Naive thymus-derived CD4-positive, alpha-beta T cell (primary cell): ENCODE data around the gene GALNT10. TPM values are rescaled to one million over a fixed set of nuclear protein-coding genes. Genes with fewer than 3 reads are reported as not detected.

Experiments used
- ATAC-seq: fragments of 150-1000 bp; cut with Tn5 transposase; 2 replicates; pipeline ENCODE4 v1.10.0; 2021; ENCODE audit warnings: mild to moderate bottlenecking, moderate library complexity
- CTCF ChIA-PET: fragments of 350-600 bp; sonication (Branson Sonifier 250); formaldehyde crosslinking; loops from one replicate; lab custom pipeline; 2021; ENCODE audit warnings: antibody characterized with exemption; lab: Charles Lee
- POLR2A ChIA-PET: fragments of 350-600 bp; sonication (Branson Sonifier 250); formaldehyde crosslinking; loops from one replicate; lab custom pipeline; 2021; ENCODE audit warnings: antibody characterized with exemption, inconsistent platforms; lab: Charles Lee
- DNase-seq, 9 donors: peaks; one replicate each; pipeline versions ENCODE4 v3.0.0 to v3.0.0-alpha.2; 2020 to 2022; ENCODE audit warnings: mixed read lengths in 1 of 9
- H3K27ac ChIP-seq: one replicate; pipeline ENCODE4 v1.7.0; 2013; ENCODE audit warnings: mild to moderate bottlenecking, low read depth, low read length, moderate library complexity
- H3K27me3 ChIP-seq, 2 donors: one replicate each; pipeline ENCODE4 v1.7.0; 2013; ENCODE audit warnings: low read length in 2 of 2, mild to moderate bottlenecking in 2 of 2, moderate library complexity in 2 of 2; ENCODE audit not compliant: control insufficient read depth in 2 of 2, insufficient read depth in 2 of 2
- H3K36me3 ChIP-seq, 3 experiments: 1 replicate in 2 of 3; 2 replicates in 1 of 3; pipeline ENCODE4 v1.7.0; 2013; ENCODE audit warnings: low read length in 3 of 3, mild to moderate bottlenecking in 3 of 3, moderate library complexity in 1 of 3; ENCODE audit not compliant: insufficient read depth in 3 of 3, control insufficient read depth in 2 of 3
- H3K4me1 ChIP-seq, 2 donors: one replicate each; pipeline ENCODE4 v1.7.0; 2013; ENCODE audit warnings: low read length in 2 of 2, mild to moderate bottlenecking in 2 of 2, moderate library complexity in 1 of 2; ENCODE audit not compliant: control insufficient read depth in 2 of 2, insufficient read depth in 2 of 2
- H3K4me3 ChIP-seq: 2 replicates; pipeline ENCODE4 v1.7.0; 2013; ENCODE audit warnings: mild to moderate bottlenecking, low read length
- H3K9me3 ChIP-seq, 3 experiments: 1 replicate in 2 of 3; 2 replicates in 1 of 3; pipeline ENCODE4 v1.7.0; 2013; ENCODE audit warnings: low read length in 3 of 3; ENCODE audit not compliant: control insufficient read depth in 2 of 3
- H3K27ac Mint-ChIP-seq, 9 donors: one replicate each; pipeline ENCODE4 v1.8.0; 2020 to 2022; ENCODE audit warnings: mixed read lengths in 9 of 9, mild to moderate bottlenecking in 8 of 9, moderate library complexity in 5 of 9, inconsistent platforms in 2 of 9
- H3K27me3 Mint-ChIP-seq, 5 donors: one replicate each; pipeline ENCODE4 v1.8.0; 2021 to 2022; ENCODE audit warnings: mixed read lengths in 5 of 5, mild to moderate bottlenecking in 1 of 5
- H3K36me3 Mint-ChIP-seq, 5 donors: one replicate each; pipeline ENCODE4 v1.8.0; 2020 to 2022; ENCODE audit warnings: mixed read lengths in 5 of 5, mild to moderate bottlenecking in 3 of 5, inconsistent platforms in 1 of 5
- H3K4me1 Mint-ChIP-seq, 7 donors: one replicate each; pipeline ENCODE4 v1.8.0; 2020 to 2022; ENCODE audit warnings: mixed read lengths in 7 of 7, mild to moderate bottlenecking in 3 of 7, inconsistent platforms in 1 of 7
- H3K4me3 Mint-ChIP-seq, 10 donors: one replicate each; pipeline ENCODE4 v1.8.0; 2020 to 2022; ENCODE audit warnings: mild to moderate bottlenecking in 10 of 10, mixed read lengths in 10 of 10, moderate library complexity in 6 of 10, inconsistent platforms in 2 of 10
- H3K9me3 Mint-ChIP-seq, 11 donors: one replicate each; pipeline ENCODE4 v1.8.0; 2020 to 2022; ENCODE audit warnings: mixed read lengths in 11 of 11, mild to moderate bottlenecking in 4 of 11, inconsistent platforms in 1 of 11, moderate library complexity in 1 of 11
- intact Hi-C, 2 donors: fragments of 100-400 bp; cut with micrococcal nuclease; formaldehyde crosslinking; loops; one replicate each; pipeline ENCODE4 v1.15.1; 2023
- polyA plus RNA-seq, 2 donors: library from polyadenylated mRNA; unstranded; fragments of 300-500 nt; fragmentation: Illumina TruSeq; gene quantifications; one replicate each; pipeline ENCODE4 v1.2.3, GENCODE V29; 2021
- total RNA-seq, 6 experiments: library from RNA in 5 of 6; stranded (reverse) in 5 of 6; gene quantifications; 1 replicate in 5 of 6; 2 replicates in 1 of 6; pipeline ENCODE4 v1.2.3 and lab custom pipeline; 2021 to 2026

Gene GALNT10
- total and polyA plus RNA-seq, 7 experiments from 2014 or later = 6.2 to 56.4 (median 24.8) TPM

DNA sequence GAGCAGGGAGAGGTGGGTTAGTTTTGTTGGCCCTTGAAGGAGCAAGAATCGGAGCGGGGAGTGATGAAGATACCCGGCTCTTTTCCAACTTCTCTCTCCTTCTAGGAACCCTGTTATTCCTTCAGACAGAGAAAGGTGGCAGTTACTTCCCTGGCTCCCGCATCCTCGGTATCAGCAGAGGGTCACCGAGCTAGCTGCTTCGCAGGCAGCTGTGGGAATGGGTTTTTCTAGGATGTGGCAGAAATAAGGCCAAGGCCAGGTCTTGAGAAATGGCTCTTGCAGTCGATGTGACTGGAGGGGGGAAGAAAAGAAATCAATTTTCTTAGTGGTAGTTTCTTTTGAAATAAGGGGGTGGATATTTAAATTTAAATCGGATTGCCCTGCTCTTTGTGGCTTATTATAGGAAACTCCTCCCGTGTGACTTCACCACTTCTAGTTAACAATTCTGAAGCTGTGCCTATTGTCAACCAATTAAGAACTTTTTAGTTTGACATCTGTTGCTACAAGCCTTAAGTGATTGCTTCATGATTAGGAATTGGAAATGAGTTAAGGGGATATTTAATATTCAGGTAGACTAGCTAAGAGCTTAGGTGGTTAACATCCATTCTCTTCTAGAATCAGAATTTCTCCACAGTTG lies 256.7 kb downstream of the GALNT10 start:
- Histone ChIP-seq H3K4me3 (peak overlapping the region; percentile 64), H3K27ac (peak overlapping the region; percentile 83), H3K4me1 (peaks cover 16 to 35% of the 10 kb centered on the region in 2 donors), H3K36me3 (peaks cover 0 to 24% (median 11%) of the 10 kb centered on the region in 3 experiments), H3K27me3 (no peaks in the 10 kb centered on the region), H3K9me3 (no peaks in the 10 kb centered on the region)
- ChIA-PET POLR2A (interaction anchor here (1.2 kb wide), 1 partner anchor 257 kb away, joined by 4 read pairs; the partner anchor contains the start of gene GALNT10), CTCF (interaction anchor here (1.0 to 1.5 kb wide), 2 partner anchors 10 to 20 kb away, joined by 3 read pairs; no protein-coding TSS in a partner anchor)
- H3K9me3 Mint-ChIP-seq = peaks cover 0 to 3% (median 0%) of the 10 kb centered on the region in 11 donors
- no peaks in the 10 kb centered on the region for H3K27me3 Mint-ChIP-seq
- intact Hi-C loops = loop anchor here in 1 of 2 donors (2.0 to 5.0 kb wide), 2 partner anchors 40 to 492 kb away; partner anchors contain the start of gene GEMIN5
- H3K4me1 Mint-ChIP-seq = peaks cover 30 to 66% (median 60%) of the 10 kb centered on the region in 7 donors
- DNase-seq = peak in 5 of 9 donors; percentile 13 to 26 (median 22)
- no peak for ATAC-seq
- peak overlapping the region; percentile 89 to 96 (median 92) for H3K4me3 Mint-ChIP-seq
- peaks cover 10 to 21% (median 14%) of the 10 kb centered on the region in 5 donors for H3K36me3 Mint-ChIP-seq
- H3K27ac Mint-ChIP-seq = peak overlapping the region; percentile 71 to 94 (median 86)

DNA sequence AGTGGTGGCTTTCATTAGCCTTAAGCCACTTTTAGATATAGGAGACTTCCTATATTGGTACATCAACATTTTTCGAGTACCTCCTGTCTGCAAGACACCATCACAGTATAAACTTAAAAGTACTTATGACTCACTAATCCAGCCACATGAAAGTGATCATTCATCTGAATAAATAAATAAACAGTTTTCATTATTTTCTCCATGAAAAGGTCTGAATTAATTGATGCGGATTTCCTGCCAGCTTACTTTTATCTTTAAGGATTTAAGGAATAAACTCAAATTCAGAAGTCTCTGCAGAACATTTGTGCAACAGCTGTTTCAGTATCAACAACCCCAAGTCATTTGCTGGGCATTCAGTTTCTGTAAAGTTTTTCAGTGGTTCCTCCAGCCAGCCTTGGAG lies 259.3 kb downstream of the GALNT10 start:
- H3K27me3 ChIP-seq = no peaks in the 10 kb centered on the region
- intact Hi-C loops = loop anchor here in 1 of 2 donors (5.0 kb wide), 1 partner anchor 42 kb away; no protein-coding TSS in a partner anchor
- no peak overlapping the region for H3K27ac Mint-ChIP-seq
- DNase-seq = no peak
- ATAC-seq = no peak
- peaks cover 19 to 36% (median 26%) of the 10 kb centered on the region in 5 donors for H3K36me3 Mint-ChIP-seq
- POLR2A ChIA-PET = no interaction called here
- no peaks in the 10 kb centered on the region for H3K9me3 ChIP-seq
- H3K27ac ChIP-seq = no peak overlapping the region
- no peaks in the 10 kb centered on the region for H3K27me3 Mint-ChIP-seq
- H3K36me3 ChIP-seq = peaks cover 0 to 46% (median 19%) of the 10 kb centered on the region in 3 experiments
- peaks cover 16 to 28% of the 10 kb centered on the region in 2 donors for H3K4me1 ChIP-seq
- no peak overlapping the region for H3K4me3 ChIP-seq
- H3K4me1 Mint-ChIP-seq = peaks cover 24 to 48% (median 47%) of the 10 kb centered on the region in 7 donors
- peak overlapping the region in 2 of 10 donors; percentile 92 to 96 for H3K4me3 Mint-ChIP-seq
- H3K9me3 Mint-ChIP-seq = peaks cover 0 to 3% (median 0%) of the 10 kb centered on the region in 11 donors
- CTCF ChIA-PET = no interaction called here

DNA sequence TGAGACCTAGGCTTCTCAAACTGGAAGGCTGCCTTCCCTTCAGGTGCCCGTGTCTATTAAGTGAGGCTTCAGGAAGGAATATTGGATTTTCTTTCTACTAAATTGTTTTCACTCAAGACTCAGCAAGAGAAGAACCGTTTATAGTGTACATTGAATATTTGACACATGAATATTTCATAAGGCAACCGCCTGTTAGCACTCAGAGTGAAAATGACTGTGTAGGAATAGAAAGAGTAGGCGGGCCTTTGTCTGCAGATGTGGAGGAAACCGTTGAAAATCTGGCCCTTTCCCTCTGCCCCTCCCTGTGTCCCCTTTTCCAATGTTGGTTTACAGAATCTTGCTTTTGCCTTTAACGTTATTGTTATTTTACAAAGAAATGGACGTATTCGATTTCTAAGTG lies 261.4 kb downstream of the GALNT10 start:
- no peak overlapping the region for H3K4me3 Mint-ChIP-seq
- Histone ChIP-seq H3K4me1 (peaks cover 16 to 25% of the 10 kb centered on the region in 2 donors), H3K27ac (no peak overlapping the region), H3K36me3 (peaks cover 3 to 63% (median 26%) of the 10 kb centered on the region in 3 experiments), H3K27me3 (no peaks in the 10 kb centered on the region), H3K4me3 (no peak overlapping the region), H3K9me3 (no peaks in the 10 kb centered on the region)
- no peak overlapping the region for H3K27ac Mint-ChIP-seq
- DNase-seq (no peak), ATAC-seq (no peak)
- peaks cover 21 to 50% (median 35%) of the 10 kb centered on the region in 5 donors for H3K36me3 Mint-ChIP-seq
- peaks cover 0 to 3% (median 0%) of the 10 kb centered on the region in 11 donors for H3K9me3 Mint-ChIP-seq
- intact Hi-C loops = no loop called here
- H3K27me3 Mint-ChIP-seq = no peaks in the 10 kb centered on the region
- POLR2A ChIA-PET = interaction anchor here (0.6 kb wide), 1 partner anchor 14 kb away, joined by 3 read pairs; no protein-coding TSS in a partner anchor
- peaks cover 17 to 39% (median 37%) of the 10 kb centered on the region in 7 donors for H3K4me1 Mint-ChIP-seq
- CTCF ChIA-PET = no interaction called here

DNA sequence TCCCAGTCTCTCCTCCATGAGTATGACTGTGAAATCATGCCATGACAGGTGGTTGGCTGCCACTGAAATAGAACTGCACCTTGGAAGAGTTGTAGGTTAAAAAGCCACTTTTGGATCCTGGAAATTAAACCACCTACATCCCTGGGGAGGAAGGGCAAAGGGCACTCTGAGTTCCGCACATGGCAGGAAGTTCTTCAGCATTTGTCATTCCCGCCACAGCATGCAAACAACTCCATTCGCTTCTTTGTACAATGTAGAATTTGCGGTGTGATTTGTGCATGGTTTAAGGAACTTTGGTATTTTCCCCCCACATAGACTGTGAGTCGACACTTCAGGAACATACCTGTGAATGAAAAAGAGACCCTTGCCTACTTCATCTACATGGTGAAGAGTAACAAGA lies 265.1 kb downstream of the GALNT10 start:
- ATAC-seq = no peak
- H3K36me3 Mint-ChIP-seq = peaks cover 30 to 66% (median 45%) of the 10 kb centered on the region in 5 donors

DNA sequence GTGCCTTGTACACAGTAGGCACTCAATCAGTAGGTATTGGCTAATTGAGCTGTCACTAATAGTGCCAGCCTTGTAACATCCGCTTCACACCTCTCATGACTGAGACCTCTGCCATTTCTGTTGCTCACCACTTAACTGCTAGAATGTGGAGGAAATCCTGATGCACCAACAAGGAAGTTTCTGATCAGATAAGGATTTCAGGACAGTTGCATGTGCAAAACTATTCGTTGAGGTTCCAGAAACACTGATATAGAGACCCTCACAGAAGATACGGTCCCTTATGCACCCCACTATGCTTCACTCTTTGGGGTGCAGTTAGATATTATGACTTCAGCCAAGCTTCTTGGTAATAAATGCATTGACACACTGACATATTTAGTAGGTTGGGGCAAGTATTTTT lies 266.0 kb downstream of the GALNT10 start:
- no peaks in the 10 kb centered on the region for H3K27me3 Mint-ChIP-seq
- ChIA-PET CTCF (no interaction called here), POLR2A (no interaction called here)
- no peak overlapping the region for H3K4me3 Mint-ChIP-seq
- Histone ChIP-seq H3K36me3 (peaks cover 3 to 78% (median 17%) of the 10 kb centered on the region in 3 experiments), H3K27ac (no peak overlapping the region), H3K4me1 (no peaks in the 10 kb centered on the region), H3K4me3 (no peak overlapping the region), H3K27me3 (no peaks in the 10 kb centered on the region), H3K9me3 (no peaks in the 10 kb centered on the region)
- H3K36me3 Mint-ChIP-seq = peaks cover 30 to 62% (median 41%) of the 10 kb centered on the region in 5 donors
- H3K9me3 Mint-ChIP-seq = no peaks in the 10 kb centered on the region
- peaks cover 0 to 11% (median 0%) of the 10 kb centered on the region in 7 donors for H3K4me1 Mint-ChIP-seq
- DNase-seq = no peak
- intact Hi-C loops = no loop called here
- no peak for ATAC-seq
- H3K27ac Mint-ChIP-seq = no peak overlapping the region

More for the DNA sequence above, 265.1 kb downstream of the GALNT10 start:
- Histone ChIP-seq H3K4me3 (no peak overlapping the region), H3K4me1 (no peaks in the 10 kb centered on the region), H3K27ac (no peak overlapping the region), H3K27me3 (no peaks in the 10 kb centered on the region), H3K9me3 (no peaks in the 10 kb centered on the region), H3K36me3 (peaks cover 3 to 88% (median 26%) of the 10 kb centered on the region in 3 experiments)
- peaks cover 0 to 3% (median 0%) of the 10 kb centered on the region in 11 donors for H3K9me3 Mint-ChIP-seq
- peaks cover under 1 to 11% (median 3%) of the 10 kb centered on the region in 7 donors for H3K4me1 Mint-ChIP-seq
- POLR2A ChIA-PET = no interaction called here
- DNase-seq = no peak
- H3K27me3 Mint-ChIP-seq = no peaks in the 10 kb centered on the region
- intact Hi-C loops = no loop called here
- no peak overlapping the region for H3K4me3 Mint-ChIP-seq
- CTCF ChIA-PET = interaction anchor here (1.5 kb wide), 1 partner anchor 13 kb away, joined by 3 read pairs; no protein-coding TSS in a partner anchor
- no peak overlapping the region for H3K27ac Mint-ChIP-seq

DNA sequence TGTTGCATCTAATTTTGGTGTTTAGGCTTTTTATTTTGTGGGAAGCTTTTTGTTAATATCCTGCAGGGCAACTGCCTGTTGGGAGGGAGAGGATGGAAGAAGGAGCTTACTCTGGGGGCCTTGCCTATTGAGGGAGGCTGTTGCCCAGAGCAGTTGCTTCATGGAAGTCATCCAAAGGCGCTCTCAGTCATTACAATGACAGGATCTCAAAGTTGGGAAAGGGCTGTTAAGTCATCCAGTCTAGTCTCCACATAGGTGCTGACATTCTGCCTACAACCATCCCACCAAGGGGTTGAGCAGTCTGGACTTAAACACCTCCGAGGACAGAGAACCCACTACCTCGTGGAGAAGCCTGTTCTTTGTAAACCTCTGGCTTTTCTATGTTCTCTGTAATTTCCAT lies 268.5 kb downstream of the GALNT10 start:
- Mint-ChIP-seq H3K9me3 (no peaks in the 10 kb centered on the region), H3K4me3 (no peak overlapping the region), H3K27me3 (no peaks in the 10 kb centered on the region), H3K36me3 (peaks cover 15 to 51% (median 24%) of the 10 kb centered on the region in 5 donors), H3K27ac (no peak overlapping the region), H3K4me1 (no peaks in the 10 kb centered on the region)
- no peaks in the 10 kb centered on the region for H3K9me3 ChIP-seq
- H3K36me3 ChIP-seq = peaks cover 3 to 54% (median 7%) of the 10 kb centered on the region in 3 experiments
- POLR2A ChIA-PET = no interaction called here
- CTCF ChIA-PET = interaction anchor here (1.3 kb wide), 1 partner anchor 8 kb away, joined by 3 read pairs; no protein-coding TSS in a partner anchor
- intact Hi-C loops = no loop called here
- H3K4me1 ChIP-seq = no peaks in the 10 kb centered on the region
- no peak for ATAC-seq
- H3K27me3 ChIP-seq = no peaks in the 10 kb centered on the region
- no peak overlapping the region for H3K27ac ChIP-seq
- H3K4me3 ChIP-seq = no peak overlapping the region
- no peak for DNase-seq
